Measurements from ENCODE around the gene UCK2. TPM values are rescaled to one million over a fixed set of nuclear protein-coding genes. Genes with fewer than 3 reads are reported as not detected.

The UCK2 gene
- total and polyA plus RNA-seq, 10 of the 15 experiments (the other 5 are each of a cell fraction or from before 2014, with no cell fraction given): 55.3 to 106 (median 84.9) TPM

- ChIA-PET POLR2A (interaction anchor here (0.9 kb wide), 1 partner anchor 11 kb away, joined by 3 read pairs; no protein-coding TSS in a partner anchor), SMC1A (ENCODE audit: uncharacterized antibody, unreplicated experiment) (interaction anchor here (0.6 kb wide), 1 partner anchor 245 kb away, joined by 3 read pairs; no protein-coding TSS in a partner anchor), RAD21 (ENCODE audit: unreplicated experiment) (no interaction called here), CTCF (no interaction called here)
- Histone ChIP-seq H3K4me3 (no peak overlapping the region), H4K20me1 (ENCODE audit: control insufficient read depth, insufficient read depth) (no peaks in the 10 kb centered on the region), H3K9ac (ENCODE audit: control insufficient read depth, insufficient read depth, low read length) (no peak overlapping the region), H3K4me1 (ENCODE audit: control insufficient read depth, insufficient read depth, low read length) (no peaks in the 10 kb centered on the region), H3K9me3 (replicated peaks; ENCODE audit: control insufficient read depth, insufficient read depth, low read length) (no peaks in the 10 kb centered on the region), H3K79me2 (ENCODE audit: control insufficient read depth, insufficient read depth, low read length) (no peaks in the 10 kb centered on the region), H3K27ac (ENCODE audit: control insufficient read depth, insufficient read depth) (no peak overlapping the region), H2AFZ (ENCODE audit: control insufficient read depth, low read depth, low read length) (no peak overlapping the region), H3K27me3 (replicated peaks in 1 of 2; ENCODE audit: control insufficient read depth in 2 of 2, insufficient read depth in 2 of 2, low read length in 1 of 2) (no peaks in the 10 kb centered on the region), H3K4me2 (ENCODE audit: control insufficient read depth, insufficient read depth) (no peak overlapping the region), H3K36me3 (ENCODE audit: control insufficient read depth in 2 of 2, insufficient read depth in 2 of 2, low read length in 1 of 2) (no peaks in the 10 kb centered on the region)
- in situ Hi-C loops (cut with MboI) (no loop called here), intact Hi-C loops (cut with micrococcal nuclease; ENCODE audit: unreplicated experiment) (no loop called here)
- DNase-seq (ENCODE audit: low read depth, low spot score): no peak
- ATAC-seq: no peak
- BruUV-seq (replicated peaks): no TSS peak
- FAIRE-seq: no peak
- TF ChIP-seq JUND (IDR thresholded peaks at IDR 0.05; ENCODE audit: low read depth, low read length): no peak
- no peak for TF ChIP-seq PAX8 (IDR thresholded peaks at IDR 0.05)
- TF ChIP-seq TAF1 (IDR thresholded peaks at IDR 0.05; ENCODE audit: borderline replicate concordance, low read depth, low read length): no peak
- no peak for TF ChIP-seq SIX5 (IDR thresholded peaks at IDR 0.05; ENCODE audit: low read depth, low read length, severe bottlenecking)
- no peak for TF ChIP-seq PAX5 (IDR thresholded peaks at IDR 0.05; ENCODE audit: borderline replicate concordance, low read depth, low read length)
- no peak for TF ChIP-seq NFXL1 (IDR thresholded peaks at IDR 0.05; ENCODE audit: borderline replicate concordance)
- TF ChIP-seq NR2C2 (IDR thresholded peaks at IDR 0.05; ENCODE audit: borderline replicate concordance, control insufficient read depth, insufficient read length, low read depth): no peak
- no peak for TF ChIP-seq MEF2A (IDR thresholded peaks at IDR 0.05; ENCODE audit: insufficient read depth, low read depth, low read length)
- TF ChIP-seq HCFC1 (IDR thresholded peaks at IDR 0.05; ENCODE audit: low read length): no peak
- TF ChIP-seq EP300 (IDR thresholded peaks at IDR 0.05; ENCODE audit: borderline replicate concordance in 1 of 2, control insufficient read depth in 1 of 2, low read depth in 2 of 2, low read length in 2 of 2): no peak
- TF ChIP-seq YBX1 (IDR thresholded peaks at IDR 0.05): no peak
- no peak for TF ChIP-seq SIN3A (IDR thresholded peaks at IDR 0.05; ENCODE audit: low read depth, low read length)
- TF ChIP-seq YY1 (IDR thresholded peaks at IDR 0.05; ENCODE audit: low read depth, low read length): no peak
- no peak for TF ChIP-seq CHD4 (IDR thresholded peaks at IDR 0.05)
- TF ChIP-seq POLR2A (IDR thresholded peaks at IDR 0.05; ENCODE audit: low read depth, low read length): no peak
- TF ChIP-seq NBN (IDR thresholded peaks at IDR 0.05): no peak
- TF ChIP-seq GATAD2B (conservative IDR thresholded peaks at IDR 0.05; ENCODE audit: low read depth): no peak
- no peak for TF ChIP-seq SMC3 (IDR thresholded peaks at IDR 0.05; ENCODE audit: borderline replicate concordance, low read length)
- WGBS (ENCODE audit: insufficient coverage, insufficient replicate concordance, low lambda C conversion rate, missing lambda C conversion rate): 9% methylated on average over 3 of the region's 3 CpGs
These were observed 11.3 kb upstream of the UCK2 start for GRCh38 chr1:165816157-165816556.
